Measurements from ENCODE around the gene RNF138.

DNA sequence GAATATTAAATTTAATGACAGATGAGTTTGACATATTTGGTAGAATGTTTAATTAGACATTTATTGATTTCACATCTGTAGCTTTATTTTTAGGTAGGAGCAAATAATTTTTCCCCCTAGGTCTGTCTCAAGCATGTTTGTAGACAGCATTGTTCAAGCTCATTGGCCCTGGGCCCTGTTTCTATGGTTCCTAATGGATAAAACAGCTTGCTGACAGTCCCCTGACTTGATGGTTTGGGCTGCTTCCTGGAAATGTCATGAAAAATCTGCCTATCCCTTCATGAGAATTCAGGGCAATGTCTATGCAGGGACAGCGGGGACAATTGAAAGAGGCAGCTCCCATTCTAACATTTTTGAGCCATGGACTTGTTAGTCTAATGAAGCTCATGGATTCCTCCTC, 83.6 kb downstream of the RNF138 start:
- TF ChIP-seq, protein P1, sequence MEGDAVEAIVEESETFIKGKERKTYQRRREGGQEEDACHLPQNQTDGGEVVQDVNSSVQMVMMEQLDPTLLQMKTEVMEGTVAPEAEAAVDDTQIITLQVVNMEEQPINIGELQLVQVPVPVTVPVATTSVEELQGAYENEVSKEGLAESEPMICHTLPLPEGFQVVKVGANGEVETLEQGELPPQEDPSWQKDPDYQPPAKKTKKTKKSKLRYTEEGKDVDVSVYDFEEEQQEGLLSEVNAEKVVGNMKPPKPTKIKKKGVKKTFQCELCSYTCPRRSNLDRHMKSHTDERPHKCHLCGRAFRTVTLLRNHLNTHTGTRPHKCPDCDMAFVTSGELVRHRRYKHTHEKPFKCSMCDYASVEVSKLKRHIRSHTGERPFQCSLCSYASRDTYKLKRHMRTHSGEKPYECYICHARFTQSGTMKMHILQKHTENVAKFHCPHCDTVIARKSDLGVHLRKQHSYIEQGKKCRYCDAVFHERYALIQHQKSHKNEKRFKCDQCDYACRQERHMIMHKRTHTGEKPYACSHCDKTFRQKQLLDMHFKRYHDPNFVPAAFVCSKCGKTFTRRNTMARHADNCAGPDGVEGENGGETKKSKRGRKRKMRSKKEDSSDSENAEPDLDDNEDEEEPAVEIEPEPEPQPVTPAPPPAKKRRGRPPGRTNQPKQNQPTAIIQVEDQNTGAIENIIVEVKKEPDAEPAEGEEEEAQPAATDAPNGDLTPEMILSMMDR (IDR thresholded peaks at IDR 0.05 in 4 of 5, conservative IDR thresholded peaks at IDR 0.05 in 1 of 5), result no peak
- no peak for TF ChIP-seq POLR2A (IDR thresholded peaks at IDR 0.05)

All from gastrocnemius medialis (tissue), 4 donors.